Testis (tissue), 2 donors: ENCODE results near the gene PRDM15.

Experiments
- CTCF ChIP-seq, 3 experiments: fragments of 450-650 bp in 2 of 3; fragments of 200-600 bp in 1 of 3; sonication (generic) in 1 of 3; IDR thresholded peaks; one replicate each; pipeline ENCODE4 v1.5.1; 2016 to 2019; ENCODE audit warnings: antibody characterized with exemption in 3 of 3, mild to moderate bottlenecking in 2 of 3, moderate library complexity in 1 of 3
- POLR2A ChIP-seq: fragments of 450-650 bp; IDR thresholded peaks from one replicate; pipeline ENCODE4 v1.6.1; 2017; ENCODE audit warnings: antibody characterized with exemption, mild to moderate bottlenecking, moderate library complexity

DNA sequence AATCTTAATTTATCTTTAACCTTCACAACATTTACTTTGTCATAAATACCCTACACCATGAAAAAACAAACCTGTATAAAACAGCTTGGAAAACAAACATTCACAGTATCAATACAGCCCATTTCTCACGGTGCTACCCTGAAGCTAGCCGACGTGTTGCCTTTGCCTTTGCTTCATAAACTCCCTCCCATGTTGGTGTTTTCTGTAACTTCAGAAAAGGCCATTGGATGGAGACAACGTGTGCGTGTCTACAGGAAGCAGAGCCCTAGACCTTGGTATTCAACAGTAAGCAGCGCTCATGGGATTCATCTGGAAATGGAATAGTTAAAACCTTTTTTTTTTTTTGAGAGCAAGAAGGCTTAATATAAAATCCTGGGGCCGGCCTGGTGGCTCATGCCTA is 7.2 kb upstream of the PRDM15 start:
- TF ChIP-seq CTCF (IDR thresholded peaks at IDR 0.05), result no peak
- no peak for TF ChIP-seq POLR2A
